H4 (cell line): ENCODE results near the gene CD79B. TPM values are rescaled to one million over a fixed set of nuclear protein-coding genes. Genes with fewer than 3 reads are reported as not detected.

Experiments used
- DNase-seq: peaks from one replicate; pipeline ENCODE4 v3.0.0-alpha.2; 2015; ENCODE audit warnings: low spot score
- total RNA-seq: library from RNA; depleted of rRNA; stranded (reverse); fragments of >200 nt; shearing (Covaris generic); gene quantifications from 2 replicates; pipeline ENCODE4 v1.2.3, GENCODE V29; 2014

Gene CD79B
- total RNA-seq, 1 experiment from 2014 or later, result not detected

GRCh38 chr17:63954402-63955063, 22.4 kb upstream of the CD79B start:
- no peak for DNase-seq

- DNase-seq, result no peak
Observed at GRCh38 chr17:63950940-63951907, 19.1 kb upstream of the CD79B start.

- no peak for DNase-seq
Observed at GRCh38 chr17:63949576-63950250, 17.6 kb upstream of the CD79B start.

- no peak for DNase-seq
Observed at GRCh38 chr17:63948521-63948920, 16.4 kb upstream of the CD79B start.

DNA sequence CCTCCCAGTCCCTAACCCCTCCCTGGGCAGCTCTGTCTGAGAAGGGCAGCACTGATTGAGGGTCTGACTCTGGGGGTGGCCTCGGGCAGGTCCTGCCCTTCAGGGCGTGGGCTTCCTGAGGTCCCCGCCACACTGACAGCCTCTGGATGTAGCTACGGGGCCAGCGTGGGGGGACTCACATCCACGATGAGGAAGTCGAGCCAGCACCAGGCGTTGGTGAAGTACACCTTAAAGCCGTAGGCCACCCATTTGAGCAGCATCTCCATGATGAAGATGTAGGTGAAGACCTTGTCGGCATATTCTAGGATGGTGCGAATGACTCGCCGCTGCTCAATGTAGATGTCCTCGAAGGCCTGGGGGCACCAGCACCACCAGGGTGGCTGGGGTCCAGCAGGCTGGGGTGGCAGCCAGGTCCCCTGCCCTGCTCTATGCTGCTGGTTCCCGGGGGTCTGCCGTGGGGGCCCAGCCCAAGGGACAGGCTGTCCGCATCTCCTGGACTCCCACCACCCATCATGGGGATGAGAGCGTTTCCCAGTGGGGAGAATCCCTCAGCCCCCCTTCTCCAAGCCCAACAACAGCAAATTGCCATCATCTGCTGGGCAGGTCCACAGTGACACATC, 15.7 kb upstream of the CD79B start:
- DNase-seq, result no peak

DNA sequence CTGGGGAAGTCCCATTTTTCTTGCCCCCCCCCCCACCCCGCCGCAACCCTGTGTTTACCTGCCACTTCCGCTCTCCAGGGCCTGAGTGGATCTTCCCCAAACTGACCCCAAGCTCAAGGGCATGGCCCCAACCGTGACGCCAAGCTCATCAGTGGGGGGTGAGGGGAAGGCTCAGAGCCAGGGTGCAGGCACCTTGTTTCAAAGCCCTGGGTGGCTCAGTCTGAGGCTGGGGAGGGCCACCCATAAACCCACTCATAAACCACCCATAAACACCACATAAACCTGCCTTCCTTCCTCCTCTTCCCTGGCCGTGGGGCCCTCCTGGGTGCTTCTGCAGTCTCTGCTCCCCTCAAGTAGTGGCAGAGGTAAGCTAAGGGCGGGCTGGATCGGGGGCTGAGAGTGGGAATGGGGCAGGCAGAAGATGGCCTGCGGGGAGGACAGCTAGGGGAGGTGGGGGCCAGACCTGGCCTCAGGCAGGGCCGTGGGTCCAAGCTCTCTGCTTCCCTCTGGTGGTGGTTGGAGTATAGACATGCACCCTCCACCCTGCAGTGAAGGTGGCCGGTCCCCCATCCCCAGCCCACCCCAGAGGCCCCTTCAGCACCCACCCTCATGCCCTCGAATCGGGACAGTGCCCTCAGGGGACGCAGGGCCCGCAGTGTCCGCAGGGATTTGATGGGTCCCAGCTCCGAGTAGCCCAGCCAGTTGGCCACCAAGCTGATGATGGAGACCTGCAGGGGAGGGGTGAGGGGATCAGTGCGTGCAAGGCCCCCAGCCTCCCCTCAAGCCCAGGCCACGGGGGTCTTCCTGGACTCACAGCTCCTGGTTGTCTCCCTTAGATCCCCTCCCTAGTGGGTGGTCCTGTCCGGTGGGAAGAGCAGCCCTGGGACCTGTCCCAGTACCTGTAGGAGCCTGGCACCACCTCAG, 14.6 kb upstream of the CD79B start:
- peak; percentile 43 for DNase-seq

GRCh38 chr17:63945784-63946439, 13.8 kb upstream of the CD79B start:
- DNase-seq, result no peak

DNA sequence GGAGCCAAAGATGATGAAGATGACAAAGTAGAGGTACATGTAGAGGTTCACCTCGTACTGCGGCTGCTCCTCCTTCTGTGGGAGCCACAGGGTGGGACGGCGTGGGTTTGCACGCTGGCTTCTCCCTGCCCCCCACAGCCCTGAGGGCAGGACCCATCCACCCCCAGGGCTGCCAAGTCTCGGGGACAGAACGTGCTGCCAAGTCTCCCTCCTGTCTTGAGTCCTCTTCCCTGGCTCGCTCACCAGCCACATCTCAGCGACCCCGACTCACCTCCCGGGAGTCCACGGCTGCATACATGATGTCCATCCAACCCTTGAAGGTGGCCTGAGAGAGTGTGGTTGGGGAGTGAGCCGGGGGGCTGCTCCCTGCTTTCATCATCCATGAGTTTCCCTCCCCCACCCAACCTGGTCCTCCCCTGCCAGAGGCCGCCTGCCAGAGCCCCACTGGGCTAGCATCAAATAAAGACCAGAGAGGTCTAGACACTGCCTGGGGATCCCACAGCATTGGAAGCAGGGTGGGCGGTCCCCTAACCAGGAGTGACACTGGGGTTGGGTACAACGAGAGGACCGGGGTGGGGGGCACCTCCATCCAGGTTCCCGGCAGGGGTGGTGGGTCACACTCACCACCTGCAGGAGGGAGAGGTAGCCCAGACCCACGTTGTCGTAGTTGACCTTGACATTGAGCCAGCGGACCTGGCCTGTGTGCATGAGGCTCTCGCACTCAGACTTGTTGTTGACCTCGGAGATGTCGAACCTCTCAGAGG, 12.8 kb upstream of the CD79B start:
- no peak for DNase-seq

GRCh38 chr17:63943745-63944144, 11.6 kb upstream of the CD79B start:
- DNase-seq, result no peak

- DNase-seq, result no peak
Observed at GRCh38 chr17:63942309-63942985, 10.3 kb upstream of the CD79B start.

DNA sequence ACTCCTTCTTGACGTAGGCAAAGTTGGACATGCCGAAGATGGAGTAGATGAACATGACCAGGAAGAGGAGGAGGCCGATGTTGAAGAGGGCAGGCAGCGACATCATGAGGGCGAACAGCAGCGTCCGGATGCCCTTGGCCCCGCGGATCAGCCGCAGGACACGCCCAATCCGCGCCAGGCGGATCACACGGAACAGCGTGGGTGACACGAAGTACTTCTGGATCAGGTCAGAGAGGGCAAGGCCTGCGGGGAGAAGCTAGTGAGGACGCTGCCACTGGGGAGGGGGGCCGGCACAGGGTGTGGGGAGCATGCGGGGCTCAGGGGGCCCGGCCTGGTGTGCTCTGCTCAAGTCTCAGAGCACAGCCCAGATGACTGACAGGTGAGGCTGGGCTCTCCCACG, 9.6 kb upstream of the CD79B start:
- DNase-seq, result no peak

- DNase-seq, result no peak
Observed at GRCh38 chr17:63941162-63941561, 9.0 kb upstream of the CD79B start.

GRCh38 chr17:63940584-63940983, 8.5 kb upstream of the CD79B start:
- no peak for DNase-seq

- no peak for DNase-seq
Observed at GRCh38 chr17:63939884-63940283, 7.8 kb upstream of the CD79B start.

- no peak for DNase-seq
Observed at GRCh38 chr17:63939401-63939800, 7.3 kb upstream of the CD79B start.

DNA sequence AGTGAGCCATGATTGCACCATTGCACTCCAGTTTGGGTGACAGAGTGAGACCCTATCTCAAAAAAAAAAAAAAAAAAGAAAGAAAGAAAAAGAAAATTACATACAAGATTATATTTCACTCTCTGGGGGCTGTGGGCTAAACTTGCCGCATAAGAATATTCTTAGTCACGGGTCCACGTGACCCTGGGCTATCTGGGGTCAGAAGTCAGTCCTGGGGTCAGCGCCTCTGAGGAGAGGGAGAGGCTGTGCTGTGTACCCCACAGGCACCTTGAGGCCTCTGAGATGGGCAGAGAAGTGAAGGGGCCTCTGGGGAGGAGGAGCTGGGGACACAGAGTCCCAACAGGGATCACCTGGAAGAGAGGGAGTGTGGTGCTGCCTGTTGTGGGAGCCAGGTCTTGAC, 5.8 kb upstream of the CD79B start:
- no peak for DNase-seq

GRCh38 chr17:63937319-63937718, 5.2 kb upstream of the CD79B start:
- DNase-seq, result no peak

DNA sequence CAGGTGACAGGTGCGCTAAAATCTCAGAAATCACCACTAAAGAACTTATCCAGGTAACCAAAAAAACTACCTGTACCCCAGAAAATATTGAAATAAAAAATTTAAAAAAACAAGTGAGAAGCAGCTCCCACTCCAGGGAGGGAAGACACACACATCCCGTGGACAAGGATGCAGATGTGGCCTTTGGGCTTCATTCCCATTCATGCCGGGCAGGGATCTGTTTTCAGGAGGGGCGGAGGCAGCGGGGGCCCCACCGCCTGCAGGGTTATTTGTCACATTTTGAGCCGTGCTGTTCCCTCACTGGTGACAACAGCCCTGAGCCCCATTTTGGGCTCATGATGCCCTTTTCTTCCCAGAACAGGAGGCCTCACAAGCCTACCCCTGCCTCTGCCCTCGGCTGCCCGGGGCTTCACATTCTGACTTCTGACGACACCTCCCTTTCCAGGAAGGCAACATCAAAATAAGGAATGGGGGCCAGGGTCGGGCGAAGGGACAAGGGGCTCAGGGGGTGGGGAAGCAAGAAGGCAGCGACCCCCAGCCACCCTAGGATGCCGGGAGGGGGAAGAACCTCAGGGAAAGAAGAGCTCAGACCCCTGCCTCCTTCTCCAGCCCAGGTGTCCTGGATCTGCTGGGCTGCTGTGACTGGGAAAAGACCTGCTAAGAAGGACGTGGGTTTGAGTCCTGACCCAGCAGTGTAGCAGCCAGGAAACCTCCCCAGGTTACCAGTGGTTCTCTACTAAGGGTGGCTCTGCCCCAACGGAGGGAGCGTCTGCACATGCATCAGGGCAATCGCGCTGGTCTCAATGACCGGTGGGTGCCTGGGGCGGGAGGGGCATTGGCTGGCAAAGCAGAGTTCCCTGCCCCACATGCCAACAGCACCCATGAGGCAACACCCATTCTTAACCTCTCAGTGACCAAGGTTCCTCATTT, 2.3 kb upstream of the CD79B start:
- DNase-seq, result no peak
